NCI-H82 treated with DMSO at 0.1 percent for 48 hours (cell line): ENCODE data around the gene GNAZ.
"Not testable (repeated sequence)": the region's sequence is repeated elsewhere in the genome, so short reads cannot be mapped to it uniquely, and the experiment has no call there.

ENCODE experiments used
- DNase-seq: peaks from one replicate; lab custom pipeline; 2025; ENCODE audit not compliant: unreplicated experiment; lab: John Stamatoyannopoulos, UW

GNAZ gene

GRCh38 chr22:23130697-23131096 lies 60.4 kb downstream of the GNAZ start:
- DNase-seq: no peak

- DNase-seq: no peak
These were observed 61.6 kb downstream of the GNAZ start for GRCh38 chr22:23131931-23132330.

GRCh38 chr22:23132376-23133091 lies 62.2 kb downstream of the GNAZ start:
- no peak for DNase-seq

GRCh38 chr22:23133922-23134321 lies 63.6 kb downstream of the GNAZ start:
- no peak for DNase-seq

- DNase-seq: not testable (repeated sequence)
These were observed 66.7 kb downstream of the GNAZ start for GRCh38 chr22:23136991-23137390.

GRCh38 chr22:23137468-23137867 lies 67.1 kb downstream of the GNAZ start:
- DNase-seq: no peak

- DNase-seq: no peak
These were observed 67.7 kb downstream of the GNAZ start for GRCh38 chr22:23137905-23138561.

- no peak for DNase-seq
These were observed 68.5 kb downstream of the GNAZ start for GRCh38 chr22:23138584-23139435.

- no peak for DNase-seq
These were observed 70.1 kb downstream of the GNAZ start for GRCh38 chr22:23140385-23140784.

GRCh38 chr22:23142546-23143105 lies 72.3 kb downstream of the GNAZ start:
- DNase-seq: no peak

- no peak for DNase-seq
These were observed 72.8 kb downstream of the GNAZ start for GRCh38 chr22:23143119-23143518.

GRCh38 chr22:23144432-23144831 lies 74.1 kb downstream of the GNAZ start:
- no peak for DNase-seq

- DNase-seq: peak; percentile 33
These were observed 74.9 kb downstream of the GNAZ start, which contains the start of gene RAB36 for GRCh38 chr22:23144932-23145877. RAB36 (plus strand) TSS chr22:23145477; CDS start chr22:23146617, 1,140 bp downstream.

- no peak for DNase-seq
These were observed 75.7 kb downstream of the GNAZ start for GRCh38 chr22:23145878-23146470.

GRCh38 chr22:23146478-23147205 lies 76.3 kb downstream of the GNAZ start:
- DNase-seq: no peak

- DNase-seq: no peak
These were observed 77.5 kb downstream of the GNAZ start for GRCh38 chr22:23147617-23148387.

- peak; percentile 36 for DNase-seq
These were observed 79.5 kb downstream of the GNAZ start for GRCh38 chr22:23149743-23150238.

GRCh38 chr22:23150762-23151161 lies 80.4 kb downstream of the GNAZ start:
- no peak for DNase-seq
